GM12892 (cell line): ENCODE data around the gene SENP6.

ENCODE experiments used
- DNase-seq: peaks from one replicate; pipeline ENCODE4 v3.0.0; 2011; ENCODE audit not compliant: insufficient read length
- FAIRE-seq: peaks from 2 replicates; lab custom pipeline; 2011; peaks lifted over from hg19 to GRCh38; lab: Jason Lieb, UNC
- POLR2A ChIP-seq: IDR thresholded peaks from 2 replicates; pipeline ENCODE4 v1.6.1; 2011; ENCODE audit warnings: low read depth, low read length, control low read depth
- POLR2AphosphoS5 ChIP-seq: IDR thresholded peaks from 2 replicates; pipeline ENCODE4 v1.6.1; 2011; ENCODE audit warnings: low read depth, low read length, control low read depth
- TAF1 ChIP-seq: IDR thresholded peaks from 2 replicates; pipeline ENCODE4 v1.6.1; 2011; ENCODE audit warnings: low read depth, mild to moderate bottlenecking, control low read depth, low read length, borderline replicate concordance

SENP6 gene

DNA sequence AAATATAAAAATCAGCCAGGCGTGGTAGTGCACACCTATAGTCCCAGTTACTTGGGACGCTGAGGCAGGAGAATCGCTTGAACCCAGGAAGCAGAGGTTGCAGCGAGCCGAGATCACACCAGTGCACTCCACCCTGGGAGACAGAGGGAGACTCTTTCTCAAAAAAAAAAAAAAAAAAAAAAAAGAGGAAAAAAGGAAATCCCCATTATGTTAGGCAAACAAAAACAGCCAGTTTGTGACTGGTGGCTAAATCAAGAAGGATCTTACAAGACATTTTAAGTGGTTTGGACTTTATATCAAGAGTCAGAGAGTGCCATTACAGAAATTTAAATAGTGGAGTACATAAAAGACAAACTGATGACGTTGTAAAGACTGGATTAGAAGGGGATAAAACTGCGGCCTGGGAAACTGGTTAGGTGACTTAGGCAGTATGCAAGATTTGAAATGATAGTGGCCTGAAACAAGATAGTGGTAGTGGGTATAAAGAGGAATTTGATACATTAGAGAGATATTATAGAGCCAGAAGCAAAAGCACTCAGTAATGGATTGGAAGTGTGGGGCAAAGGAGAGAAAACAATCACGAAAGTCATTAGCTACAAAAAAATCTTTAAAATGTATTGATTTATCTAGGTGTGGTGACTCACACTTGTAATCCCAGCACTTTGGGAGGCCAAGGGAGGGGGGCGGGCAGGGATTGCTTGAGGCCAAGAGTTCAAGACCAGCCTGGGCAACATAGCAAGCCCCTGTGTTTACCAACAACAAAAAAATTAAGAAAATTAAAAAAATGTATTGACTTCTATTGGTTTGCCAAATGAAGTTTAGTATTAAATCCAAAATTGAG is 145.7 kb downstream of the SENP6 start:
- FAIRE-seq, result no peak
- DNase-seq, result no peak
- TF ChIP-seq POLR2A, result no peak
- TF ChIP-seq TAF1, result no peak
- no peak for TF ChIP-seq POLR2AphosphoS5

DNA sequence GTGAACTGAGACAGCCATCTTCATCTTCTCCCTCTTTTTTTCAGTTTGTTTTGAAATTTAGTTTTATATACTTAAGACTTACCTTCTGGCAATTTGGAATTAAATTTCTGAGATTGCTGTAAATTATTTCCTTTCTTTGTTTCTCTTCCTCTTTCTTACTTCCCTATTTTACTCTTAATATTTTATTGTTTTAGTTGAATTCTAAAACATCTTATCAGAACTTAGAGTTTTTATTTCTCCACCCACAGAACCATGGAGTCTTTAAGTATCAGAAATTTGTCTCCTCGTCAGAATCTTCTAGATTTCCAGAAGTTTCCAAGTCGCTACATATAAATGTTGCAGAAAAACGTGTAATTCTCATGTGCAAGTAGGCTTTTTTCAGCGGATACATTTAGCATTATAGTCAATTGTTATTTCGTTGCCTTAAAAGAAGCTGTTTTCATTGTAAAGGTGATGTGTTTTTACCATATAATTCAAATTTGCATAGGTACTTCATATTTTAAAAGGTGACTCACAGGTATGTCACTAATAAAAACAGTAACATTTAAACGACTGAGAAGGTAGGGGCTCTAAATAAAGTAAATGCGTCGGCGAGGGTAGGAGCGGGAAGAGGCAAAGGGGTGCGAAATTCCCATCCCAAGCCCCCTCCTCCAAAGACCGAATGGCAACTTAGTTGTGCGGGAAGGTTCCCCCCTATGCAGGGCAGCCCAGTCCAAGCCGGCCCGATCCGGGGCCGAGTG is 146.5 kb downstream of the SENP6 start:
- no peak for TF ChIP-seq POLR2A
- TF ChIP-seq TAF1, result no peak
- TF ChIP-seq POLR2AphosphoS5, result no peak
- DNase-seq (no peak), FAIRE-seq (no peak)

DNA sequence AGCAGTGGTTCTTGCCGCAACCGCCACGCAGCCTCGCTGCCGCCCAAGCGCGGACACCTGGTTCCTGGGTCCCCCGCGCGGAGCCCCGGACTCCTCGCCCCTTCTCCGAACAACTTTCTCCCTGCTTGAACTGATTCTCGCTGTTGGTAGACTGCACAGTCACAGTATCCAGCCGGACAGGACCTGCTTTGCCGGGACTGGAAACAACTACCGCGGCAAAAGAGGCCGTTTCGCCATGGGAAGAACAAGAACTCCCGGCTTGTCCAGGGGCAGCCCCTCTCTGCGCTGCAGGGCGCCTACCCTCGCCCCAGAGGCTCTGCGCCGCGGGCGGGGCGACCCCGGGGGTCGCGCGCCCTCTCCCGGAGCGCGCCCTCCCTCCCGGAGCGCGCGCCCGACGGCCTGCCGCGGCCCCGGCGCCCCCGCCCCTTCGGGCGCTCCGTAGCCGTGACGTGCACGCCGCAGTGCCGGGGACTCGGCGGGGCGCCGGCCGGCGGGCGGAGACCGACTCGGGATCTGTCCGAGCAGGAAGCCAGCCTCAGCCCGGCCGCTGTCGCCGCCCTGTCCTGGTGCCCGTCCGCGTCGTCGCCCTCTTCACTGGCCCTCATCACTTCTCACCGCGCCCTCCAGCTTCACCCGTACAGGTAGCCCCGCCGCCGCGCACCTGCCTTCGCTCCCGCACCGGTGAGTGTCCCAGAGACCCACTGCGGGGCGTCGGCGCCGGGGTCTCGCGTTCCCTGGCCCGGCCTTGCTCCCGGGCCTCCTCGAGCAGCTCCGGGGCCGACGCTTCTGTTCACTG is 147.3 kb downstream of the SENP6 start, which contains the start of gene MYO6:
TSS of gene MYO6 (plus strand) at position 497 of the 796 bp plus-strand sequence. CDS start 68,309 bp downstream, outside the sequence.
- TF ChIP-seq POLR2A (peak; percentile 78), POLR2AphosphoS5 (0 out of 2 replicates have a peak, but pooled peaks have one; percentile 40), TAF1 (no peak)
- peak; percentile 27 for FAIRE-seq
- DNase-seq, result peak; percentile 42

DNA sequence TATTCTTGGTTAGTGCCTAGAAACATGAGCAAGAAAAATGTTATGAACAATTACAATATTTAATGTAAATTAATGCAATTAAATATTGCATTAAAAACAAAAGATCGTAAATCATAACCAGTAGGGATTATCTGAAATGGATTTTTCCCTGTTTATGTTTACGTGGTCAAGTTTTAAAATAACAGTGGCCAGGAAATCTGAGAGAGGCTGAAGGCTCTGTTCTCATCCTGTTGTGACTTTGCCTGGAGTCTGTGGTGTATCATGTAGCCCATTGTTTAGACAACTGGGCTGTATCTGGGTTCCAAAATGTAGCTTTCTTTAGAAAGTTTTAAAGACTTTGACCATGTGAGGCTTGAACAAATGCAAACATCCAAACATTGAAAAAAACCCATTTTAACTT is 149.8 kb downstream of the SENP6 start:
- no peak for TF ChIP-seq POLR2AphosphoS5
- no peak for TF ChIP-seq POLR2A
- TF ChIP-seq TAF1, result no peak
- DNase-seq, result no peak
- no peak for FAIRE-seq

DNA sequence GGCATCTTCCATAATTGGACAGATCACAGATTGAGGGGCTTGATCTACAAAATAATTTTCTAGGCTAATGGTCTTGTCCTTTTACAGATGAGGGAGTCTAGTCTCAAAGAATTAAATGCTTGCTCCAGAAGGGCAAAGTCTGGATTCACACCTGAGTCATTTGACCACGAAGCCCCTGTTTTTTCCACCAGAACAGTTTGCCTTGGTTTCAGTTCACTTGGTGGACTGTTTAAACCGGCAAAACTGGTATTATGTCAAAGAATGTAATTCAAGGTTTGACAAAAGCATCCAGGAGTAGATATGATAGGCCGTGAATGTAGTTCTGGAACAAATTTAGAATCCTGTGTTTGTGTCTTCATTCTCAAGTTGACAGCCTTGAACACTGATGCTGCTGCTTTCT is 150.7 kb downstream of the SENP6 start:
- TF ChIP-seq POLR2A, result no peak
- TF ChIP-seq TAF1, result no peak
- TF ChIP-seq POLR2AphosphoS5, result no peak
- DNase-seq, result no peak
- FAIRE-seq, result no peak

DNA sequence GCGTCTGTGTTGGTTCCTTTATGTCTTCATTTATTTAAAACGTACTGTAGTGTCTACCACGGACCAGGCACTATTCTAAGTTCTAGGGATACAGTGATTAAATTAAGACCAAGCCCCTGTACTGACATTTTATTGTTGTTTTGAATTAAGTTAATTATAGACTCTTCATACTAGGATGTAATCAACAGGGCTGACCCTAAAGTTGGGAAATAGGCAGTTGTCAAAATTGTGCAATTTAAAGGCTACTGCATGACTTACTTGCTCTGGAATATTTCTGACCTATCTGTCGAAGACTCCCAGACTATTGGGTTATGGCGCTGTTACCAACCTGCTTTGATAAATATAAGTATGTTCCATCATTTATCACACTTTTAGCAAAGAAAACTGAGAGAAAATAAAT is 154.0 kb downstream of the SENP6 start:
- DNase-seq (no peak), FAIRE-seq (no peak)
- TF ChIP-seq POLR2AphosphoS5, result no peak
- no peak for TF ChIP-seq POLR2A

DNA sequence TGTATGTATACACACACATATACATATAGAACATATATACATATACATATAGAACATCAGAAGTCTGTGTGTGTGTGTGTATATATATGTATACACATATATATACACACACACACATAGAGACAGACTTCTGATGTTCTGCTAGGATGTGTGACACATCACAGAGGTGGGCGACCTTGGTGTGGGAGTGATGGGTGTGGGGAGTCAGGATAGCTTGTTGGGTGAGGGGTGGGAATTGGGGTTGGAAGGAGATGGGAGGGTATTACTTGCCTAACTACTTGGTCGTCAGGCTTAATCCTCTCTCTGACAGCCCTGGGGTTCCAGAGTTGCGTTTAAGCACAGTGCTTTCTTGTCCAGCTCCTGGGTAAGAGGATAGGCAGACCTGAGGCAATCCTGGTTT is 155.6 kb downstream of the SENP6 start:
- DNase-seq (no peak), FAIRE-seq (no peak)

DNA sequence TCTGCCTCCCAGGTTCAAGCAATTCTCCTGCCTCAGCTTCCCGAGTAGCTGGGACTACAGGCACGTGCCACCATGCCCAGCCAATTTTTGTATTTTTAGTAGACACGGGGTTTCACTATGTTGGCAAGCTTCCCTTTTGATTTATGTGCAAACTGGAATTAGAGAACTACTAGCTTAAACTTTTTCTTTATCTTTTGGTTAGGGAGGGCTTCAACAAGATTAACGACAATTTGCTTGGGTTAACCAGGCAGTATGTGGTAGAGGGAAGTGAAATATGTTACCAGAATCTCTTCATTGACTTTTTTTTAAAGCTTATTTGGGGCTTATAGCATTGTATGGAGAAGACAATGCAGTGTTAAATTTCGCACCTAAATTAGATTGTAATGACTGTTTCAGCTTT is 156.4 kb downstream of the SENP6 start:
- TF ChIP-seq TAF1 (no peak), POLR2A (no peak), POLR2AphosphoS5 (no peak)
- DNase-seq, result no peak
- no peak for FAIRE-seq

More for the DNA sequence above, 155.6 kb downstream of the SENP6 start:
- no peak for TF ChIP-seq TAF1

DNA sequence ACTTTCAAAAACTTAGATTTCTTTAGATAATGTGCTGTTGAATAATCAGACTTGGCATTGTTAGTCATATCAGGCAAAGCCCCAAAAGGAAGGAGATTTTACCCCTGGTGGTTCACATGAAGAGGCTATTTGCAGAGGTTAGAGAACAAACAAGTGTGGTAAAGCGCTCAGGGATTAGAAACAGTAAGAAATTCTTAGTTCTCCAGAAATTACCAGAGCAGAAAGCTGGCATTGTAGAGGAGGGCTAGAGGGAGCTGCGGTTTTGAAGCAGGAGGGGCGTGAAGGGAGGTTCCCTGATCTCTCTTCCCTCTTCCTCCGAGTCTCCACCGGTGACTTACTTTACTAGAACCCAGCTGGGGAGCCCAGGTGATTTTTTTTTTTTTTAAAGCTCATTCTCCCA is 157.5 kb downstream of the SENP6 start:
- DNase-seq (no peak), FAIRE-seq (no peak)
- TF ChIP-seq POLR2A (no peak), TAF1 (no peak), POLR2AphosphoS5 (no peak)

DNA sequence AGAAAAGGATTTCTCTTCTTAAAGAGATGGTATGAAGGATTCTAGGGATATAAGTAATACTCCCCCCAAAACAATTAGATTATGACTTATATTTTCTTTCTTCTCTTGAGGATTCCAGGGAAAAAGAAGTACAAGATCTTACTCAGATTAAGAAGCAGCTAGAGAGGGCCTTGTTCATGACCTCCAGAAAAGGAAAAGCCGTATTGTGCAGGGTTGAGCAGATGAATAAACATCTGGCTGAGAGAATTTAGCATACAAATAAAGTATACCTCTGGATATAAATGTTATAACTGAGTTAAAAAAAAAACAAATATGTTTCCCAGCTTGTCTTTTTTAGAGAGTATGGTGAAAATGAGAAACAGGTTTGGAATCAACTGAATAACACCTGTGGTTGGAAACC is 158.6 kb downstream of the SENP6 start:
- DNase-seq (no peak), FAIRE-seq (no peak)
- TF ChIP-seq POLR2A (no peak), TAF1 (no peak), POLR2AphosphoS5 (no peak)

DNA sequence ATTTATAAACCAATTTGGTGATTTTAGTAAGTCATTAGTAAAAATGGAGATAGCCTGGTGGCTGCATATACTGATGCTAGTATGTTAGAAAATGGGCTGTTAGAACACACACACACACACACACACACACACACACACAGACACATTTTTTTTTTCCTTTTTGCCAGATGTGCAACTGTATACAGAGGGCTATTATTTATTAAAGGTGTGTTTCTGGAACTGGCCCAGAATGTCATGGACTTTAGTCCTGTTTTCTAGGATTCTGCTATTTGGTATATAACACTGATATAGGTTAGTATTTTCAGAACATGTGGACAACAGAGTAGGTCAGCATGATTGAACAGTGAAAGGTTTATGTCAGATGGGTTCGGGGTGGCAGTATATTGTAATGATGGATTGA is 159.8 kb downstream of the SENP6 start:
- no peak for FAIRE-seq
- no peak for TF ChIP-seq POLR2A
- no peak for TF ChIP-seq POLR2AphosphoS5
- TF ChIP-seq TAF1, result no peak
- DNase-seq, result no peak
